Loucy (cell line): ENCODE results near the gene COL1A1.

Experiments
- H2AFZ ChIP-seq: fragments of 200-600 bp; sonication (generic); 2 replicates; pipeline ENCODE4 v1.6.0; 2016; ENCODE audit warnings: antibody characterized with exemption, mild to moderate bottlenecking, low read length, moderate library complexity
- H3F3A ChIP-seq: fragments of 200-600 bp; 2 replicates; pipeline ENCODE4 v1.6.0; 2016; ENCODE audit warnings: antibody characterized with exemption, low read depth, mild to moderate bottlenecking
- H3K27me3 ChIP-seq: fragments of 200-600 bp; sonication (generic); 2 replicates; pipeline ENCODE4 v1.6.1; 2014; ENCODE audit warnings: low read length, mild to moderate bottlenecking; ENCODE audit not compliant: insufficient read depth, poor library complexity, severe bottlenecking
- H3K36me3 ChIP-seq: fragments of 200-600 bp; sonication (generic); 2 replicates; pipeline ENCODE4 v1.6.1; 2016; ENCODE audit warnings: low read length; ENCODE audit not compliant: insufficient read depth
- H3K4me1 ChIP-seq: fragments of 200-600 bp; sonication (generic); 2 replicates; pipeline ENCODE4 v1.5.1; 2014; ENCODE audit warnings: low read length, mild to moderate bottlenecking; ENCODE audit not compliant: insufficient read depth, poor library complexity, severe bottlenecking
- H3K4me2 ChIP-seq: fragments of 200-600 bp; sonication (generic); 2 replicates; pipeline ENCODE4 v1.6.0; 2014; ENCODE audit warnings: antibody characterized with exemption, low read length, low read depth, mild to moderate bottlenecking; ENCODE audit not compliant: poor library complexity, severe bottlenecking
- H3K4me3 ChIP-seq: fragments of 200-600 bp; sonication (generic); 2 replicates; pipeline ENCODE4 v1.5.1; 2014; ENCODE audit warnings: low read length, mild to moderate bottlenecking, mixed read lengths; ENCODE audit not compliant: poor library complexity, severe bottlenecking
- H3K79me2 ChIP-seq: fragments of 200-600 bp; sonication (generic); 2 replicates; pipeline ENCODE4 v1.6.1; 2014; ENCODE audit warnings: low read length; ENCODE audit not compliant: insufficient read depth
- H3K9ac ChIP-seq: fragments of 200-600 bp; sonication (generic); 2 replicates; pipeline ENCODE4 v1.6.0; 2014; ENCODE audit warnings: mild to moderate bottlenecking, low read depth, low read length, moderate library complexity; ENCODE audit not compliant: poor library complexity, severe bottlenecking
- H3K9me2 ChIP-seq: fragments of 200-600 bp; sonication (generic); replicated peaks from 2 replicates; pipeline ENCODE4 v1.6.1; 2016; ENCODE audit warnings: low read depth, low read length, mixed read lengths
- H3K9me3 ChIP-seq: fragments of 200-600 bp; sonication (generic); 2 replicates; pipeline ENCODE4 v1.6.1; 2014; ENCODE audit warnings: mild to moderate bottlenecking, antibody characterized with exemption, low read length, low read depth; ENCODE audit not compliant: insufficient read depth
- H4K20me1 ChIP-seq: fragments of 200-600 bp; sonication (generic); 2 replicates; pipeline ENCODE4 v1.6.0; 2014; ENCODE audit warnings: antibody characterized with exemption, low read length, mild to moderate bottlenecking; ENCODE audit not compliant: insufficient read depth, poor library complexity, severe bottlenecking
- EZH2phosphoT487 ChIP-seq: fragments of 200-600 bp; IDR thresholded peaks from 2 replicates; pipeline ENCODE4 v1.6.1; 2018; ENCODE audit warnings: antibody characterized with exemption, mild to moderate bottlenecking, moderate library complexity, borderline replicate concordance
- TF ChIP-seq, protein P1 (sequence below): fragments of 200-600 bp; sonication (generic); conservative IDR thresholded peaks from 2 replicates; pipeline ENCODE4 v1.5.1; 2014; ENCODE audit warnings: mild to moderate bottlenecking, antibody characterized with exemption, low read length

COL1A1 gene

DNA sequence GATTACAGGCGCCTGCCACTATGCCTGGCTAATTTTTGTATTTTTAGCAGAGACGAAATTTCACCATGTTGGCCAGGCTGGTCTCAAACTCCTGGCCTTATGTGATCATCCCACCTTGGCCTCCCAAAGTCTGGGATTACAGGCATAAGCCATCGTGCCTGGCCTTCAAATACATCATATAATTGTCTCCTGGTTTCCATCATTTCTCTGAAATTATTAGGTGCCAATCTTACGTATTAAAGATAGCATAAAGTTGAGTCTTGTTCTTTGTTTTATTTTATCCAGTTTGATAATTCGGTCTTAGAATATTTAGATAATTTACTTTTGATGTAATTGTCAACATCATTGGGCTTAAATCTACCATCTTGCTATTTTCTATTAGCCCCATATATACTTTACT, 40.0 kb upstream of the COL1A1 start:
- H3K4me3 ChIP-seq, result no peak overlapping the region
- TF ChIP-seq EZH2phosphoT487, result no peak
- TF ChIP-seq, protein P1, sequence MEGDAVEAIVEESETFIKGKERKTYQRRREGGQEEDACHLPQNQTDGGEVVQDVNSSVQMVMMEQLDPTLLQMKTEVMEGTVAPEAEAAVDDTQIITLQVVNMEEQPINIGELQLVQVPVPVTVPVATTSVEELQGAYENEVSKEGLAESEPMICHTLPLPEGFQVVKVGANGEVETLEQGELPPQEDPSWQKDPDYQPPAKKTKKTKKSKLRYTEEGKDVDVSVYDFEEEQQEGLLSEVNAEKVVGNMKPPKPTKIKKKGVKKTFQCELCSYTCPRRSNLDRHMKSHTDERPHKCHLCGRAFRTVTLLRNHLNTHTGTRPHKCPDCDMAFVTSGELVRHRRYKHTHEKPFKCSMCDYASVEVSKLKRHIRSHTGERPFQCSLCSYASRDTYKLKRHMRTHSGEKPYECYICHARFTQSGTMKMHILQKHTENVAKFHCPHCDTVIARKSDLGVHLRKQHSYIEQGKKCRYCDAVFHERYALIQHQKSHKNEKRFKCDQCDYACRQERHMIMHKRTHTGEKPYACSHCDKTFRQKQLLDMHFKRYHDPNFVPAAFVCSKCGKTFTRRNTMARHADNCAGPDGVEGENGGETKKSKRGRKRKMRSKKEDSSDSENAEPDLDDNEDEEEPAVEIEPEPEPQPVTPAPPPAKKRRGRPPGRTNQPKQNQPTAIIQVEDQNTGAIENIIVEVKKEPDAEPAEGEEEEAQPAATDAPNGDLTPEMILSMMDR, result no peak
- no peaks in the 10 kb centered on the region for H3K36me3 ChIP-seq
- H2AFZ ChIP-seq, result no peak overlapping the region
- no peaks in the 10 kb centered on the region for H4K20me1 ChIP-seq
- H3K9me2 ChIP-seq, result no peaks in the 10 kb centered on the region
- H3K9me3 ChIP-seq, result no peaks in the 10 kb centered on the region
- no peaks in the 10 kb centered on the region for H3K27me3 ChIP-seq
- no peaks in the 10 kb centered on the region for H3F3A ChIP-seq
- no peak overlapping the region for H3K4me2 ChIP-seq
- no peak overlapping the region for H3K9ac ChIP-seq
- no peaks in the 10 kb centered on the region for H3K79me2 ChIP-seq
- H3K4me1 ChIP-seq, result no peaks in the 10 kb centered on the region

DNA sequence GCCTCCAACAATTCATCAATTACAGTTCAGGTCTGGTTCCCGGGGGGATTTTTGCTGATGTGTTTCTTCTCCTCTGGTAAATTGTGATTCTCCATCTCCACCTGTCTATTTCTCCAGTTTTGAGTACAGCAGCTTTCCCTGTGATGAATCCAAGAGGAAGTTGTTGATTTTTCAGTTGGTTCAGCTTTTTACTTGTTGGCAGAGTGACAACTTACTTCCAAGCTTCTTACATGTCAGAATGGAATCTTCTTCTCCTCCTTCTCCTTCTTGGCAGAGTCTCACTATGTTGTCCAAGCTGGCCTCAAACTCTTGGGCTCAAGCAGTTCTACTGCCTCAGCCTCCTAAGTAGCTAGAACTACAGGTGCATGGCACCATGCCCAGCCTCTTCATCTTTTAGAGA, 39.4 kb upstream of the COL1A1 start:
- no peak overlapping the region for H2AFZ ChIP-seq
- H3K9me3 ChIP-seq, result no peaks in the 10 kb centered on the region
- no peaks in the 10 kb centered on the region for H3K36me3 ChIP-seq
- no peaks in the 10 kb centered on the region for H3K79me2 ChIP-seq
- H3F3A ChIP-seq, result no peaks in the 10 kb centered on the region
- no peaks in the 10 kb centered on the region for H3K4me1 ChIP-seq
- no peaks in the 10 kb centered on the region for H3K9me2 ChIP-seq
- TF ChIP-seq, protein P1, result no peak
- TF ChIP-seq EZH2phosphoT487, result no peak
- H3K4me2 ChIP-seq, result no peak overlapping the region
- no peaks in the 10 kb centered on the region for H3K27me3 ChIP-seq
- H4K20me1 ChIP-seq, result no peaks in the 10 kb centered on the region
- H3K4me3 ChIP-seq, result no peak overlapping the region
- no peak overlapping the region for H3K9ac ChIP-seq

DNA sequence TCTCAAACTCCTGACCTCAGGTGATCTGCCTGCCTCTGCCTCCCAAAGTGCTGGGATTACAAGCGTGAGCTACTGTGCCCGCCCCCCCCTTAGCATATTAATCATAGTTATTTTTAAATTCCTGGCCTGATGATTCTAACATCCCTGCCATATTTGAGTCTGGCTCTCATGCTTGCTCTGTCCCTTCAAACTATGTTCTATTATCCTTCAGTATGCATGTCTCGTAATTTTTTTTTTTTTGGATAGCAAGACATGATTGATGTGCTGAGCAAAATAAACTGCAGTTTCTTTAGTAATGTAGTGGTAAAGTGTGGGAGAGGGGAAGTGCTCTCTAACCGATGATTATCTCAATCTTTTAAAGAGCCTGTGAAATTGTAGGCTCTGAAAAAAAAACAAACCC, 38.5 kb upstream of the COL1A1 start:
- no peak overlapping the region for H3K4me2 ChIP-seq
- H3K27me3 ChIP-seq, result no peaks in the 10 kb centered on the region
- H4K20me1 ChIP-seq, result no peaks in the 10 kb centered on the region
- H2AFZ ChIP-seq, result no peak overlapping the region
- no peaks in the 10 kb centered on the region for H3K4me1 ChIP-seq
- no peaks in the 10 kb centered on the region for H3K36me3 ChIP-seq
- no peaks in the 10 kb centered on the region for H3K9me2 ChIP-seq
- no peak overlapping the region for H3K4me3 ChIP-seq
- H3F3A ChIP-seq, result no peaks in the 10 kb centered on the region
- no peaks in the 10 kb centered on the region for H3K9me3 ChIP-seq
- no peak overlapping the region for H3K9ac ChIP-seq
- H3K79me2 ChIP-seq, result no peaks in the 10 kb centered on the region
- no peak for TF ChIP-seq EZH2phosphoT487
- TF ChIP-seq, protein P1, result no peak
